ENCODE data around the gene JARID2. TPM values are rescaled to one million over a fixed set of nuclear protein-coding genes. Genes with fewer than 3 reads are reported as not detected.

JARID2 gene
- total and polyA plus RNA-seq, 9 of the 15 experiments (the other 6 are each of a cell fraction or from before 2014, with no cell fraction given) = 5.0 to 29.0 (median 15.6) TPM

DNA sequence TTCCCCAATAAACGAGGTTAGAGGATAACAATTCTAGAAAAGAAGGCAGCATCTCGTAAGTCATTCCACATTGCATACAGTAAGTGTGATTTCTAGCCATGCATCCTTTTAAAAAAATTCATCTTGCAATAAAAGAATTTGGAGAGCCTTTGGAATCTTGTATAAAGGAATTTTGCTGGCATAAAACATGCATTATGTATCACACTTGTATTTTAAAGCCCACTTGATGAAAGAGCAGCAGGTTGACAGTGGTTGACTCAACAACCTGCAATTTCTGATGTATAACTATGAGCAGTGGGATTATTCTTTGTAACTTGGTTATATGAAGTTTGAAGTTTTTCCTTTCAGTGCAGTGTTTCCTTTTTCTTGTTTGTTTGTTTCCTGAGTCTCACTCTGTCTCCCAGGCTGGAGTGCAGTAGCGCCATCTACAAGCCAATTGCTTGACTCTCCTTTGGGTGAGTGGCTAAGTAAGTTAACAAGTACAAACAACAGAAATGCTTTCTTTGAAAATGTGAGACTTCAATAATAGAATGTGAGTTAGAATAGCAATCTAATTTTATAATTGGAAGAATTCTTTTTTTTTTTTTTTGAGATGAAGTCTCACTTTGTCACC, 39.9 kb downstream of the JARID2 start (continued):
- TF ChIP-seq, protein P1, sequence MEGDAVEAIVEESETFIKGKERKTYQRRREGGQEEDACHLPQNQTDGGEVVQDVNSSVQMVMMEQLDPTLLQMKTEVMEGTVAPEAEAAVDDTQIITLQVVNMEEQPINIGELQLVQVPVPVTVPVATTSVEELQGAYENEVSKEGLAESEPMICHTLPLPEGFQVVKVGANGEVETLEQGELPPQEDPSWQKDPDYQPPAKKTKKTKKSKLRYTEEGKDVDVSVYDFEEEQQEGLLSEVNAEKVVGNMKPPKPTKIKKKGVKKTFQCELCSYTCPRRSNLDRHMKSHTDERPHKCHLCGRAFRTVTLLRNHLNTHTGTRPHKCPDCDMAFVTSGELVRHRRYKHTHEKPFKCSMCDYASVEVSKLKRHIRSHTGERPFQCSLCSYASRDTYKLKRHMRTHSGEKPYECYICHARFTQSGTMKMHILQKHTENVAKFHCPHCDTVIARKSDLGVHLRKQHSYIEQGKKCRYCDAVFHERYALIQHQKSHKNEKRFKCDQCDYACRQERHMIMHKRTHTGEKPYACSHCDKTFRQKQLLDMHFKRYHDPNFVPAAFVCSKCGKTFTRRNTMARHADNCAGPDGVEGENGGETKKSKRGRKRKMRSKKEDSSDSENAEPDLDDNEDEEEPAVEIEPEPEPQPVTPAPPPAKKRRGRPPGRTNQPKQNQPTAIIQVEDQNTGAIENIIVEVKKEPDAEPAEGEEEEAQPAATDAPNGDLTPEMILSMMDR (IDR thresholded peaks at IDR 0.05 in 2 of 3, conservative IDR thresholded peaks at IDR 0.05 in 1 of 3; ENCODE audit: insufficient read depth in 2 of 3, low read depth in 1 of 3, low read length in 3 of 3) = peak; percentile 36 to 55 (median 38); a peak in 4 of 6 replicates
- TF ChIP-seq CHCHD3 (CRISPR knock-in tag; IDR thresholded peaks at IDR 0.05) = no peak
- TF ChIP-seq, protein P2, sequence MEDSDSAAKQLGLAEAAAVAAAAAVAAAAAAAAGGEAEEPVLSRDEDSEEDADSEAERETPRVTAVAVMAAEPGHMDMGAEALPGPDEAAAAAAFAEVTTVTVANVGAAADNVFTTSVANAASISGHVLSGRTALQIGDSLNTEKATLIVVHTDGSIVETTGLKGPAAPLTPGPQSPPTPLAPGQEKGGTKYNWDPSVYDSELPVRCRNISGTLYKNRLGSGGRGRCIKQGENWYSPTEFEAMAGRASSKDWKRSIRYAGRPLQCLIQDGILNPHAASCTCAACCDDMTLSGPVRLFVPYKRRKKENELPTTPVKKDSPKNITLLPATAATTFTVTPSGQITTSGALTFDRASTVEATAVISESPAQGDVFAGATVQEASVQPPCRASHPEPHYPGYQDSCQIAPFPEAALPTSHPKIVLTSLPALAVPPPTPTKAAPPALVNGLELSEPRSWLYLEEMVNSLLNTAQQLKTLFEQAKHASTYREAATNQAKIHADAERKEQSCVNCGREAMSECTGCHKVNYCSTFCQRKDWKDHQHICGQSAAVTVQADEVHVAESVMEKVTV (CRISPR knock-in tag; IDR thresholded peaks at IDR 0.05) = no peak
- TF ChIP-seq, protein P3, sequence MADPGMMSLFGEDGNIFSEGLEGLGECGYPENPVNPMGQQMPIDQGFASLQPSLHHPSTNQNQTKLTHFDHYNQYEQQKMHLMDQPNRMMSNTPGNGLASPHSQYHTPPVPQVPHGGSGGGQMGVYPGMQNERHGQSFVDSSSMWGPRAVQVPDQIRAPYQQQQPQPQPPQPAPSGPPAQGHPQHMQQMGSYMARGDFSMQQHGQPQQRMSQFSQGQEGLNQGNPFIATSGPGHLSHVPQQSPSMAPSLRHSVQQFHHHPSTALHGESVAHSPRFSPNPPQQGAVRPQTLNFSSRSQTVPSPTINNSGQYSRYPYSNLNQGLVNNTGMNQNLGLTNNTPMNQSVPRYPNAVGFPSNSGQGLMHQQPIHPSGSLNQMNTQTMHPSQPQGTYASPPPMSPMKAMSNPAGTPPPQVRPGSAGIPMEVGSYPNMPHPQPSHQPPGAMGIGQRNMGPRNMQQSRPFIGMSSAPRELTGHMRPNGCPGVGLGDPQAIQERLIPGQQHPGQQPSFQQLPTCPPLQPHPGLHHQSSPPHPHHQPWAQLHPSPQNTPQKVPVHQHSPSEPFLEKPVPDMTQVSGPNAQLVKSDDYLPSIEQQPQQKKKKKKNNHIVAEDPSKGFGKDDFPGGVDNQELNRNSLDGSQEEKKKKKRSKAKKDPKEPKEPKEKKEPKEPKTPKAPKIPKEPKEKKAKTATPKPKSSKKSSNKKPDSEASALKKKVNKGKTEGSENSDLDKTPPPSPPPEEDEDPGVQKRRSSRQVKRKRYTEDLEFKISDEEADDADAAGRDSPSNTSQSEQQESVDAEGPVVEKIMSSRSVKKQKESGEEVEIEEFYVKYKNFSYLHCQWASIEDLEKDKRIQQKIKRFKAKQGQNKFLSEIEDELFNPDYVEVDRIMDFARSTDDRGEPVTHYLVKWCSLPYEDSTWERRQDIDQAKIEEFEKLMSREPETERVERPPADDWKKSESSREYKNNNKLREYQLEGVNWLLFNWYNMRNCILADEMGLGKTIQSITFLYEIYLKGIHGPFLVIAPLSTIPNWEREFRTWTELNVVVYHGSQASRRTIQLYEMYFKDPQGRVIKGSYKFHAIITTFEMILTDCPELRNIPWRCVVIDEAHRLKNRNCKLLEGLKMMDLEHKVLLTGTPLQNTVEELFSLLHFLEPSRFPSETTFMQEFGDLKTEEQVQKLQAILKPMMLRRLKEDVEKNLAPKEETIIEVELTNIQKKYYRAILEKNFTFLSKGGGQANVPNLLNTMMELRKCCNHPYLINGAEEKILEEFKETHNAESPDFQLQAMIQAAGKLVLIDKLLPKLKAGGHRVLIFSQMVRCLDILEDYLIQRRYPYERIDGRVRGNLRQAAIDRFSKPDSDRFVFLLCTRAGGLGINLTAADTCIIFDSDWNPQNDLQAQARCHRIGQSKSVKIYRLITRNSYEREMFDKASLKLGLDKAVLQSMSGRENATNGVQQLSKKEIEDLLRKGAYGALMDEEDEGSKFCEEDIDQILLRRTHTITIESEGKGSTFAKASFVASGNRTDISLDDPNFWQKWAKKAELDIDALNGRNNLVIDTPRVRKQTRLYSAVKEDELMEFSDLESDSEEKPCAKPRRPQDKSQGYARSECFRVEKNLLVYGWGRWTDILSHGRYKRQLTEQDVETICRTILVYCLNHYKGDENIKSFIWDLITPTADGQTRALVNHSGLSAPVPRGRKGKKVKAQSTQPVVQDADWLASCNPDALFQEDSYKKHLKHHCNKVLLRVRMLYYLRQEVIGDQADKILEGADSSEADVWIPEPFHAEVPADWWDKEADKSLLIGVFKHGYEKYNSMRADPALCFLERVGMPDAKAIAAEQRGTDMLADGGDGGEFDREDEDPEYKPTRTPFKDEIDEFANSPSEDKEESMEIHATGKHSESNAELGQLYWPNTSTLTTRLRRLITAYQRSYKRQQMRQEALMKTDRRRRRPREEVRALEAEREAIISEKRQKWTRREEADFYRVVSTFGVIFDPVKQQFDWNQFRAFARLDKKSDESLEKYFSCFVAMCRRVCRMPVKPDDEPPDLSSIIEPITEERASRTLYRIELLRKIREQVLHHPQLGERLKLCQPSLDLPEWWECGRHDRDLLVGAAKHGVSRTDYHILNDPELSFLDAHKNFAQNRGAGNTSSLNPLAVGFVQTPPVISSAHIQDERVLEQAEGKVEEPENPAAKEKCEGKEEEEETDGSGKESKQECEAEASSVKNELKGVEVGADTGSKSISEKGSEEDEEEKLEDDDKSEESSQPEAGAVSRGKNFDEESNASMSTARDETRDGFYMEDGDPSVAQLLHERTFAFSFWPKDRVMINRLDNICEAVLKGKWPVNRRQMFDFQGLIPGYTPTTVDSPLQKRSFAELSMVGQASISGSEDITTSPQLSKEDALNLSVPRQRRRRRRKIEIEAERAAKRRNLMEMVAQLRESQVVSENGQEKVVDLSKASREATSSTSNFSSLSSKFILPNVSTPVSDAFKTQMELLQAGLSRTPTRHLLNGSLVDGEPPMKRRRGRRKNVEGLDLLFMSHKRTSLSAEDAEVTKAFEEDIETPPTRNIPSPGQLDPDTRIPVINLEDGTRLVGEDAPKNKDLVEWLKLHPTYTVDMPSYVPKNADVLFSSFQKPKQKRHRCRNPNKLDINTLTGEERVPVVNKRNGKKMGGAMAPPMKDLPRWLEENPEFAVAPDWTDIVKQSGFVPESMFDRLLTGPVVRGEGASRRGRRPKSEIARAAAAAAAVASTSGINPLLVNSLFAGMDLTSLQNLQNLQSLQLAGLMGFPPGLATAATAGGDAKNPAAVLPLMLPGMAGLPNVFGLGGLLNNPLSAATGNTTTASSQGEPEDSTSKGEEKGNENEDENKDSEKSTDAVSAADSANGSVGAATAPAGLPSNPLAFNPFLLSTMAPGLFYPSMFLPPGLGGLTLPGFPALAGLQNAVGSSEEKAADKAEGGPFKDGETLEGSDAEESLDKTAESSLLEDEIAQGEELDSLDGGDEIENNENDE (IDR thresholded peaks at IDR 0.05; ENCODE audit: low read depth, low read length) = no peak
- TF ChIP-seq NFRKB (IDR thresholded peaks at IDR 0.05; ENCODE audit: low read depth) = no peak
- TF ChIP-seq, protein P4, sequence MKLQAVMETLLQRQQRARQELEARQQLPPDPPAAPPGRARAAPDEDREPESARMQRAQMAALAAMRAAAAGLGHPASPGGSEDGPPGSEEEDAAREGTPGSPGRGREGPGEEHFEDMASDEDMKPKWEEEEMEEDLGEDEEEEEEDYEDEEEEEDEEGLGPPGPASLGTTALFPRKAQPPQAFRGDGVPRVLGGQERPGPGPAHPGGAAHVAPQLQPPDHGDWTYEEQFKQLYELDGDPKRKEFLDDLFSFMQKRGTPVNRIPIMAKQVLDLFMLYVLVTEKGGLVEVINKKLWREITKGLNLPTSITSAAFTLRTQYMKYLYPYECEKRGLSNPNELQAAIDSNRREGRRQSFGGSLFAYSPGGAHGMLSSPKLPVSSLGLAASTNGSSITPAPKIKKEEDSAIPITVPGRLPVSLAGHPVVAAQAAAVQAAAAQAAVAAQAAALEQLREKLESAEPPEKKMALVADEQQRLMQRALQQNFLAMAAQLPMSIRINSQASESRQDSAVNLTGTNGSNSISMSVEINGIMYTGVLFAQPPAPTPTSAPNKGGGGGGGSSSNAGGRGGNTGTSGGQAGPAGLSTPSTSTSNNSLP (IDR thresholded peaks at IDR 0.05; ENCODE audit: borderline replicate concordance, low read depth, low read length) = no peak
- TF ChIP-seq, protein P5, sequence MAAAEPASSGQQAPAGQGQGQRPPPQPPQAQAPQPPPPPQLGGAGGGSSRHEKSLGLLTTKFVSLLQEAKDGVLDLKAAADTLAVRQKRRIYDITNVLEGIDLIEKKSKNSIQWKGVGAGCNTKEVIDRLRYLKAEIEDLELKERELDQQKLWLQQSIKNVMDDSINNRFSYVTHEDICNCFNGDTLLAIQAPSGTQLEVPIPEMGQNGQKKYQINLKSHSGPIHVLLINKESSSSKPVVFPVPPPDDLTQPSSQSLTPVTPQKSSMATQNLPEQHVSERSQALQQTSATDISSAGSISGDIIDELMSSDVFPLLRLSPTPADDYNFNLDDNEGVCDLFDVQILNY (CRISPR knock-in tag; IDR thresholded peaks at IDR 0.05) = no peak

All from K562 (cell line).